PC-9 (cell line): ENCODE measurements around the gene ALKBH6.

Experiments used
- CTCF ChIP-seq: fragments of 200-600 bp; sonication (generic); conservative IDR thresholded peaks from 2 replicates; pipeline ENCODE4 v1.6.1; 2017; ENCODE audit warnings: mixed run types, antibody characterized with exemption, mild to moderate bottlenecking, moderate library complexity
- EZH2 ChIP-seq: fragments of 200-600 bp; sonication (generic); IDR thresholded peaks from 2 replicates; pipeline ENCODE4 v1.8.0; 2017; ENCODE audit warnings: antibody characterized with exemption, low read depth

GRCh38 chr19:36001605-36002004, 12.4 kb downstream of the ALKBH6 start:
- TF ChIP-seq CTCF (no peak), EZH2 (no peak)
